ENCODE results near the gene DLG1.

DNA sequence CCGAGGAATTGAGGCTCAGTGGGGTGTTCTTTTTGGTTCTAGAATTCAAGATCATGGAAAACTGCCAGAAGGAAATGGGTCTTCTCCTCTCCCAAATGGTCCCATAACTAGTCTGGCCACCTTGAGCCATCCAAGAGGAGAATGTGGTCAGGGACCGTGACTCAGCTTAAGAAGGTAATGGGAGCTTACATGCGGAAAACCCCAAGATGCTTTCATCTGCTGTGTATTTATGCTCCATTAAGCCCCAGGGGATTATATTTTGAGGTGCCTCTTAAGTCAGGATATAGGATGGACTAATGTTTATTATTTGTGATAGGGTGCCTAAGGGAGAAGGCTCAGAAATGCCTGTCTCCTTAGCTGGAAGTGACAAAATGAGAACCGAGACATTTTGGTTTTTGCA is 39.2 kb upstream of the DLG1 start:
- TF ChIP-seq, protein P1, sequence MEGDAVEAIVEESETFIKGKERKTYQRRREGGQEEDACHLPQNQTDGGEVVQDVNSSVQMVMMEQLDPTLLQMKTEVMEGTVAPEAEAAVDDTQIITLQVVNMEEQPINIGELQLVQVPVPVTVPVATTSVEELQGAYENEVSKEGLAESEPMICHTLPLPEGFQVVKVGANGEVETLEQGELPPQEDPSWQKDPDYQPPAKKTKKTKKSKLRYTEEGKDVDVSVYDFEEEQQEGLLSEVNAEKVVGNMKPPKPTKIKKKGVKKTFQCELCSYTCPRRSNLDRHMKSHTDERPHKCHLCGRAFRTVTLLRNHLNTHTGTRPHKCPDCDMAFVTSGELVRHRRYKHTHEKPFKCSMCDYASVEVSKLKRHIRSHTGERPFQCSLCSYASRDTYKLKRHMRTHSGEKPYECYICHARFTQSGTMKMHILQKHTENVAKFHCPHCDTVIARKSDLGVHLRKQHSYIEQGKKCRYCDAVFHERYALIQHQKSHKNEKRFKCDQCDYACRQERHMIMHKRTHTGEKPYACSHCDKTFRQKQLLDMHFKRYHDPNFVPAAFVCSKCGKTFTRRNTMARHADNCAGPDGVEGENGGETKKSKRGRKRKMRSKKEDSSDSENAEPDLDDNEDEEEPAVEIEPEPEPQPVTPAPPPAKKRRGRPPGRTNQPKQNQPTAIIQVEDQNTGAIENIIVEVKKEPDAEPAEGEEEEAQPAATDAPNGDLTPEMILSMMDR (IDR thresholded peaks at IDR 0.05; ENCODE audit: low read depth, low read length, missing input control): no peak
- TF ChIP-seq, protein P2, sequence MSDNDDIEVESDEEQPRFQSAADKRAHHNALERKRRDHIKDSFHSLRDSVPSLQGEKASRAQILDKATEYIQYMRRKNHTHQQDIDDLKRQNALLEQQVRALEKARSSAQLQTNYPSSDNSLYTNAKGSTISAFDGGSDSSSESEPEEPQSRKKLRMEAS (IDR thresholded peaks at IDR 0.05): no peak
- TF ChIP-seq YY1 (IDR thresholded peaks at IDR 0.05): no peak
- TF ChIP-seq SP1 (IDR thresholded peaks at IDR 0.05): no peak
- TF ChIP-seq RAD21 (IDR thresholded peaks at IDR 0.05): no peak

Measured in liver (tissue), 3 donors.